Thyroid gland (tissue), 4 donors: Measurements from ENCODE around the gene CCL4. TPM values are rescaled to one million over a fixed set of nuclear protein-coding genes. Genes with fewer than 3 reads are reported as not detected.
"Not testable (repeated sequence)": the region's sequence is repeated elsewhere in the genome, so short reads cannot be mapped to it uniquely, and the experiment has no call there.

Experiments used
- DNase-seq, 2 donors: peaks; one replicate each; pipeline ENCODE4 v3.0.0-alpha.2; 2019
- H3K27ac ChIP-seq, 3 donors: fragments of 200-600 bp; sonication (generic); 1 replicate in 2 of 3; 2 replicates in 1 of 3; pipeline ENCODE4 v1.5.1; 2016 to 2019; ENCODE audit warnings: mild to moderate bottlenecking in 1 of 3, moderate library complexity in 1 of 3
- H3K27me3 ChIP-seq: fragments of 200-600 bp; sonication (generic); one replicate; pipeline ENCODE4 v1.5.1; 2019
- H3K36me3 ChIP-seq, 2 donors: fragments of 200-600 bp; sonication (generic); one replicate each; pipeline ENCODE4 v1.5.1; 2016 to 2019
- H3K4me1 ChIP-seq, 2 donors: fragments of 200-600 bp; sonication (generic); one replicate each; pipeline ENCODE4 v1.5.1; 2017 to 2019
- H3K4me3 ChIP-seq, 3 donors: fragments of 200-600 bp; sonication (generic); replicated peaks in 1 of 3; 1 replicate in 2 of 3; 2 replicates in 1 of 3; pipeline ENCODE4 v1.5.1; 2016; ENCODE audit warnings: mild to moderate bottlenecking in 1 of 3
- H3K9me3 ChIP-seq: fragments of 200-600 bp; sonication (generic); one replicate; pipeline ENCODE4 v1.5.1; 2017
- POLR2A ChIP-seq, 2 donors: fragments of 450-650 bp; IDR thresholded peaks; one replicate each; pipeline ENCODE4 v1.6.1; 2017; ENCODE audit warnings: antibody characterized with exemption in 2 of 2, mild to moderate bottlenecking in 2 of 2, moderate library complexity in 1 of 2
- WGBS, 2 donors: methylation state at CpG; one replicate each; pipeline ENCODE4 v1.1.5; 2017; 5-methylcytosine and 5-hydroxymethylcytosine counted together
- intact Hi-C: fragments of 100-400 bp; cut with DNase I; formaldehyde crosslinking; loops from one replicate; pipeline ENCODE4 v1.15.1; 2023
- total RNA-seq, 4 donors: library from RNA; depleted of rRNA; stranded (reverse); fragments of >200 nt; gene quantifications; one replicate each; pipeline ENCODE4 v1.2.3, GENCODE V29; 2016
- TF ChIP-seq, protein P1 (sequence below), 6 experiments: fragments of 200-600 bp in 3 of 6; fragments of 450-650 bp in 3 of 6; sonication (generic) in 3 of 6; IDR thresholded peaks; one replicate each; pipeline ENCODE4 v1.5.1; 2016 to 2019; ENCODE audit warnings: antibody characterized with exemption in 6 of 6, mild to moderate bottlenecking in 2 of 6, inconsistent platforms in 1 of 6, moderate library complexity in 1 of 6

The CCL4 gene
- total RNA-seq, 4 donors from 2014 or later = 0.78 to 4.3 (median 2.7) TPM; not detected in 1

DNA sequence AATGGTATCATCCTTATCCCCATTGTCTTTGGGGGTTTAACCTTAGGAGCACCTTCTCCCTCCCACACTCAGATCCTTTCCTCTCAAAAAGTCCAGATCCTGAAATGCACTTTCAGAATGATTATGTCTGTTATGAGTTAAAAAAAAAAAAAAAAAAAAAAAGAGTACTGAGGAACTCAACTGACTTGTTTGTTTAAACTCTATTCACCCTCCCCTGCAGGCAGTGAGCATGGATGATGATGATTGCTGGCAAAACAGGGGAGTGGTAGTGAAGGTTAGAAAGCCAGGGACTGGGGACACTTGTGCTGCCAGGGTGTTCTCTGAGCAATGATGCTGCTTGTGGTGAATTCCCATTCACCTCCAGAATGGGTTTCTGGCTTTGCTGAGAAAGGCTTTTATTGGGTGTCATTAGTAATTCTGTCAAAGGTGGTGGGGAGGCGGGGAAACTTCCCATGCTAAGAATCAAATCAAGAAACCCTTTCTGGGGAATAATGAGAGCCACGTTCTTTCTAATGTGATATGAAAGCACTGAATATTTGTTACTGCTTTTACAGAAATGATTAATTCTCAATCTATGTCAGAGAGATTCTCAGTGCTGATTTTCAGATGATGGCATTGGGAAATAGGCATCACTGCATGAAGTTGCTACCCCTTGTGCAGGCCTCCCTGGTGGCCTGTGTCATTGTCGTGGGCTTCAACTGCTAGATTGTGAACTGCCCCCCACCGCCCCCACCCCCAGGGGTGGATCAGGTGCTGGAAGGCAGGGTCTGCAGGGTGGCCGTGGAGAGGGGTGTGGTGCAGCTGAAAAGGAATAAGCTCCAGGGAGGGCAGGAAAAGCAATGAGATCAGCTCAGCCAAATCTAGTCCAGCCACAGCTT, 14.1 kb downstream of the CCL4 start:
- Histone ChIP-seq H3K9me3 (no peaks in the 10 kb centered on the region), H3K4me3 (no peak overlapping the region), H3K27me3 (no peaks in the 10 kb centered on the region), H3K36me3 (no peaks in the 10 kb centered on the region), H3K27ac (no peak overlapping the region), H3K4me1 (no peaks in the 10 kb centered on the region)
- TF ChIP-seq, protein P1, sequence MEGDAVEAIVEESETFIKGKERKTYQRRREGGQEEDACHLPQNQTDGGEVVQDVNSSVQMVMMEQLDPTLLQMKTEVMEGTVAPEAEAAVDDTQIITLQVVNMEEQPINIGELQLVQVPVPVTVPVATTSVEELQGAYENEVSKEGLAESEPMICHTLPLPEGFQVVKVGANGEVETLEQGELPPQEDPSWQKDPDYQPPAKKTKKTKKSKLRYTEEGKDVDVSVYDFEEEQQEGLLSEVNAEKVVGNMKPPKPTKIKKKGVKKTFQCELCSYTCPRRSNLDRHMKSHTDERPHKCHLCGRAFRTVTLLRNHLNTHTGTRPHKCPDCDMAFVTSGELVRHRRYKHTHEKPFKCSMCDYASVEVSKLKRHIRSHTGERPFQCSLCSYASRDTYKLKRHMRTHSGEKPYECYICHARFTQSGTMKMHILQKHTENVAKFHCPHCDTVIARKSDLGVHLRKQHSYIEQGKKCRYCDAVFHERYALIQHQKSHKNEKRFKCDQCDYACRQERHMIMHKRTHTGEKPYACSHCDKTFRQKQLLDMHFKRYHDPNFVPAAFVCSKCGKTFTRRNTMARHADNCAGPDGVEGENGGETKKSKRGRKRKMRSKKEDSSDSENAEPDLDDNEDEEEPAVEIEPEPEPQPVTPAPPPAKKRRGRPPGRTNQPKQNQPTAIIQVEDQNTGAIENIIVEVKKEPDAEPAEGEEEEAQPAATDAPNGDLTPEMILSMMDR (IDR thresholded peaks at IDR 0.05) = no peak
- no peak for TF ChIP-seq POLR2A (IDR thresholded peaks at IDR 0.05)
- WGBS, 2 donors = 35 to 41% methylated on average over 5 of the region's 5 CpGs
- DNase-seq = no peak
- intact Hi-C loops = no loop called here

DNA sequence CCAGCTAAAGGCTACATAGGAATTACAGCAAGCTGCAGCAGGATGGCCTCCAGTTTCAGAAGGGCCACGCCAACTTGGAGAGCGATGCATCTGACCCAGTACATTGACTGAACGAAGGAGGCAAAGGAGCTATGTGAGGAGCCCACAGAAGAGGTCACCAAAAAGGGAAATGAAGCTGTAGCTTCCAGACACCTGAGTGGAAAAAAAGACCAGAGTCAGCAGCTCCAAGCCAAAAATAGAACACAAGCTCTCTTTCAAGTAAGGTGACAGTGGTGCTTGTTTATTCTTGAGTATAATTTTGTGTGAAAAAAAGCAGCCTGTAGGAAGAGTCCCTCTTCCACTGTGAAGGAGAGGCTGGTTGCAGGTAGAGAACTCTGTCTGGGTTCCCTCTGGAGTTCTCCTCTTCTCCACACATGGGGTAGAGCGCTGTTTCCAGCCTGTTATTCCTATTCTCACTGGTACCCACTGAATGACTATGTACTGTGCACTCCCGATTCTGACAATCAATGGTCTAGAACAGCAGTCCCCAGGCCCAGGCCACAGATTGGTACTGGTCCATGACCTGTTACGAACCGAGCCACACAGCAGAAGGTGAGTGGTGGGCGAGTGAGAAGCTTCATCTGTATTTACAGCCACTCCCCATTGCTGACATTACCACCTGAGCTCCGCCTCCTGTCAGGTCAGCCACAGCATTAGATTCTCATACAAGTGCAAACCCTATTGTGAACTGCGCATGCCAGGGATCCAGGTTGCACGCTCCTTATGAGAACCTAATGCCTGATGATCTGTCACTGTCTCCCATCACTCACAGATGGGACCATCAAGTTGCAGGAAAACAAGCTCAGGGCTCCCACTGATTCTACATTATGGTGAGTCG, 15.1 kb downstream of the CCL4 start:
- H3K27me3 ChIP-seq = no peaks in the 10 kb centered on the region
- no peak overlapping the region for H3K27ac ChIP-seq
- no peak overlapping the region for H3K4me3 ChIP-seq
- H3K4me1 ChIP-seq = no peaks in the 10 kb centered on the region
- no peaks in the 10 kb centered on the region for H3K36me3 ChIP-seq
- WGBS, 2 donors = 93% methylated on average over 12 of the region's 12 CpGs
- TF ChIP-seq, protein P1 (IDR thresholded peaks at IDR 0.05) = no peak
- TF ChIP-seq POLR2A (IDR thresholded peaks at IDR 0.05) = no peak
- H3K9me3 ChIP-seq = no peaks in the 10 kb centered on the region
- intact Hi-C loops = no loop called here
- DNase-seq = no peak

GRCh38 chr17:36120221-36120620, 16.6 kb downstream of the CCL4 start:
- intact Hi-C loops = no loop called here
- 71 to 75% methylated on average over 3 of the region's 3 CpGs for WGBS, 2 donors
- no peaks in the 10 kb centered on the region for H3K27me3 ChIP-seq
- H3K27ac ChIP-seq = no peak overlapping the region
- TF ChIP-seq POLR2A (IDR thresholded peaks at IDR 0.05) = no peak
- TF ChIP-seq, protein P1 (IDR thresholded peaks at IDR 0.05) = no peak
- DNase-seq = no peak
- H3K36me3 ChIP-seq = no peaks in the 10 kb centered on the region
- H3K9me3 ChIP-seq = no peaks in the 10 kb centered on the region
- no peak overlapping the region for H3K4me3 ChIP-seq
- no peaks in the 10 kb centered on the region for H3K4me1 ChIP-seq

- WGBS, 2 donors = 61 to 71% methylated on average over 6 of the region's 6 CpGs
- H3K4me3 ChIP-seq, DNase-seq, intact Hi-C loops, H3K27ac ChIP-seq, H3K36me3 ChIP-seq, H3K27me3 ChIP-seq, H3K4me1 ChIP-seq, H3K9me3 ChIP-seq: not testable (repeated sequence)
These were observed 17.5 kb downstream of the CCL4 start for GRCh38 chr17:36121099-36121498.

DNA sequence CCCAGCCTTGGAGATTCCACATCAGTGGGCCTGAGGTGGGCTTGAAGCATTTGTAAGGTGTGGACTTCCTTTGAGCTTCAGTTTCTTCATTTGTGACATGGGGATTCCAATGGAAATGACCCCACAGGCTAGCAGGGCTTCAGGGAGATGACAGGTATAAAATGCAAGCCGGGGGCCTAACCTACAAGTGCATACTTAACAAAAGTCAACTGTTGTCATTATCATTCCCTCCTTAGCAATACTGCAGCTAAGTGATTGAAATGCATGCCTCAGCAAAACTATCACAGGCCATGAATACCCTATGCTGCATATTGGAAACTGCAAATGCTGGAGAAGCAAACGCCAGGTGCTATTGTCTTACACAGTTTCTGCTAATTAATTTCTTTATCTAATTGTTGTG, 19.8 kb downstream of the CCL4 start:
- no peaks in the 10 kb centered on the region for H3K27me3 ChIP-seq
- DNase-seq = no peak
- H3K36me3 ChIP-seq = no peaks in the 10 kb centered on the region
- WGBS, 2 donors = 60 to 64% methylated on average over 2 of the region's 2 CpGs
- TF ChIP-seq, protein P1 (IDR thresholded peaks at IDR 0.05) = no peak
- TF ChIP-seq POLR2A (IDR thresholded peaks at IDR 0.05) = no peak
- H3K27ac ChIP-seq = no peak overlapping the region
- H3K9me3 ChIP-seq = no peaks in the 10 kb centered on the region
- intact Hi-C loops = no loop called here
- no peak overlapping the region for H3K4me3 ChIP-seq
- H3K4me1 ChIP-seq = no peaks in the 10 kb centered on the region
